Left lung (tissue), 10 donors: ENCODE measurements around the gene CHAF1A. TPM values are rescaled to one million over a fixed set of nuclear protein-coding genes. Genes with fewer than 3 reads are reported as not detected.

ENCODE experiments used
- ATAC-seq: fragments of 200-7000 bp; cut with Tn5 transposase; one replicate; pipeline ENCODE4 v1.9.1; 2020; ENCODE audit warnings: moderate library complexity
- DNase-seq, 4 donors: peaks; one replicate each; pipeline ENCODE4 v3.0.0-alpha.2; 2013 to 2020
- H3K27ac ChIP-seq, 2 donors: fragments of 200-600 bp; sonication (generic) in 1 of 2; one replicate each; pipeline versions ENCODE4 v1.5.0 to v1.8.0; 2020 to 2021
- H3K27me3 ChIP-seq, 2 donors: fragments of 200-600 bp; sonication (generic) in 1 of 2; one replicate each; pipeline versions ENCODE4 v1.5.0 to v1.8.0; 2020 to 2021
- H3K36me3 ChIP-seq, 2 donors: fragments of 200-600 bp; sonication (generic) in 1 of 2; one replicate each; pipeline versions ENCODE4 v1.5.0 to v1.8.0; 2020 to 2021
- H3K4me1 ChIP-seq, 2 donors: fragments of 200-600 bp; one replicate each; pipeline ENCODE4 v1.8.0; 2021
- H3K4me3 ChIP-seq, 2 donors: fragments of 200-600 bp; sonication (generic) in 1 of 2; one replicate each; pipeline versions ENCODE4 v1.5.0 to v1.8.0; 2020 to 2021; ENCODE audit warnings: mild to moderate bottlenecking in 1 of 2
- H3K9me3 ChIP-seq, 2 donors: fragments of 200-600 bp; sonication (generic) in 1 of 2; one replicate each; pipeline versions ENCODE4 v1.5.0 to v1.8.0; 2020 to 2021
- intact Hi-C, 2 donors: fragments of 100-400 bp; cut with DNase I; formaldehyde crosslinking; loops; one replicate each; pipeline versions ENCODE4 v1.11.2 to v1.14.2; 2022
- microRNA-seq, 2 donors: library from miRNA; unstranded; fragments of <30 nt; microRNA quantifications; one replicate each; pipeline ENCODE4, GENCODE V29; 2019
- polyA plus RNA-seq, 6 donors: library from polyadenylated mRNA; unstranded; fragments of 120-200 nt; gene quantifications; one replicate each; pipeline ENCODE4 v1.2.1, GENCODE V29; 2013; ENCODE audit not compliant: insufficient read length in 6 of 6
- total RNA-seq, 2 donors: library from RNA; stranded (reverse); fragmentation: NEBNext Ultra II Directional; extraction: Animal tissue kit (Norgen Biotek cat#: 25700); gene quantifications; one replicate each; pipeline ENCODE4 v1.2.1, GENCODE V29; 2021
- TF ChIP-seq, protein P1 (sequence below), 2 donors: fragments of 200-600 bp; sonication (generic) in 1 of 2; IDR thresholded peaks; one replicate each; pipeline versions ENCODE4 v1.5.0 to v1.8.0; 2021; ENCODE audit warnings: antibody characterized with exemption in 2 of 2
- donor health status: DM: no; HTN: yes; CAD: no.
- donor health status: DM: no; HTN: no; CAD: no.

CHAF1A gene
- total and polyA plus RNA-seq, 8 donors: 15.6 to 29.3 (median 24.3) TPM

DNA sequence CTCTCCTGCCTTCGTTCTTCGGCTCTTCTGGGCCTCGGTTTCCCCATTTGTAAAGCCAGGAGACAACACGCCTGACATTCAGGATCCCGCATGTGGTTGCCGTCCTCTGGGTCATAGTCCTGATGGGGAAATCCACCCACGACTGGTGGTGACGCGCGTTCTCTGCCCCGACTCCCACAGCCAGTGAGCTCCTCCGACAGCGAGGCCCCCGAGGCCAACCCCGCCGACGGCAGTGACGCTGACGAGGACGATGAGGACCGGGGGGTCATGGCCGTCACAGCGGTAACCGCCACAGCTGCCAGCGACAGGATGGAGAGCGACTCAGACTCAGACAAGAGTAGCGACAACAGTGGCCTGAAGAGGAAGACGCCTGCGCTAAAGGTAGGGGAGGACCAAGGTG, 86.1 kb downstream of the CHAF1A start:
- no peak overlapping the region for H3K4me3 ChIP-seq
- no peak for ATAC-seq

GRCh38 chr19:4491446-4491845, 89.0 kb downstream of the CHAF1A start:
- ATAC-seq: no peak
- Histone ChIP-seq H3K36me3 (peaks cover 0 to 85% of the 10 kb centered on the region in 2 donors), H3K27ac (no peak overlapping the region), H3K4me1 (no peaks in the 10 kb centered on the region), H3K4me3 (no peak overlapping the region), H3K27me3 (no peaks in the 10 kb centered on the region), H3K9me3 (no peaks in the 10 kb centered on the region)
- TF ChIP-seq, protein P1, sequence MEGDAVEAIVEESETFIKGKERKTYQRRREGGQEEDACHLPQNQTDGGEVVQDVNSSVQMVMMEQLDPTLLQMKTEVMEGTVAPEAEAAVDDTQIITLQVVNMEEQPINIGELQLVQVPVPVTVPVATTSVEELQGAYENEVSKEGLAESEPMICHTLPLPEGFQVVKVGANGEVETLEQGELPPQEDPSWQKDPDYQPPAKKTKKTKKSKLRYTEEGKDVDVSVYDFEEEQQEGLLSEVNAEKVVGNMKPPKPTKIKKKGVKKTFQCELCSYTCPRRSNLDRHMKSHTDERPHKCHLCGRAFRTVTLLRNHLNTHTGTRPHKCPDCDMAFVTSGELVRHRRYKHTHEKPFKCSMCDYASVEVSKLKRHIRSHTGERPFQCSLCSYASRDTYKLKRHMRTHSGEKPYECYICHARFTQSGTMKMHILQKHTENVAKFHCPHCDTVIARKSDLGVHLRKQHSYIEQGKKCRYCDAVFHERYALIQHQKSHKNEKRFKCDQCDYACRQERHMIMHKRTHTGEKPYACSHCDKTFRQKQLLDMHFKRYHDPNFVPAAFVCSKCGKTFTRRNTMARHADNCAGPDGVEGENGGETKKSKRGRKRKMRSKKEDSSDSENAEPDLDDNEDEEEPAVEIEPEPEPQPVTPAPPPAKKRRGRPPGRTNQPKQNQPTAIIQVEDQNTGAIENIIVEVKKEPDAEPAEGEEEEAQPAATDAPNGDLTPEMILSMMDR (IDR thresholded peaks at IDR 0.05): no peak
- no peak for DNase-seq
- intact Hi-C loops: no loop called here

More for the DNA sequence above, 86.1 kb downstream of the CHAF1A start:
- intact Hi-C loops: no loop called here
- no peaks in the 10 kb centered on the region for H3K27me3 ChIP-seq
- H3K27ac ChIP-seq: no peak overlapping the region
- H3K9me3 ChIP-seq: no peaks in the 10 kb centered on the region
- TF ChIP-seq, protein P1 (IDR thresholded peaks at IDR 0.05): no peak
- peaks cover 0 to 74% of the 10 kb centered on the region in 2 donors for H3K36me3 ChIP-seq
- H3K4me1 ChIP-seq: no peaks in the 10 kb centered on the region
- DNase-seq: no peak

GRCh38 chr19:4492337-4493103, 90.1 kb downstream of the CHAF1A start:
- ATAC-seq (no peak), DNase-seq (no peak)
- Histone ChIP-seq H3K27ac (no peak overlapping the region), H3K9me3 (no peaks in the 10 kb centered on the region), H3K4me1 (no peaks in the 10 kb centered on the region), H3K4me3 (no peak overlapping the region), H3K36me3 (peaks cover 0 to 85% of the 10 kb centered on the region in 2 donors), H3K27me3 (no peaks in the 10 kb centered on the region)
- intact Hi-C loops: no loop called here
- TF ChIP-seq, protein P1 (IDR thresholded peaks at IDR 0.05): no peak

Small RNA genes within 50 kb of the gene (microRNA-seq; reads per million reads assigned to microRNA genes)
- gene MIR4746: 0.41 to 1.0 reads per million in 2 donors

Other genes starting within 250 kb of the CHAF1A start
- not detected for gene CREB3L3, start 249.0 kb upstream of the CHAF1A start, total RNA-seq
- gene CREB3L3, start 249.0 kb upstream of the CHAF1A start, polyA plus RNA-seq: not detected
- 10 to 100 TPM; 20.8 to 21.9 TPM for gene SIRT6, start 220.1 kb upstream of the CHAF1A start, total RNA-seq
- gene SIRT6, start 220.1 kb upstream of the CHAF1A start, polyA plus RNA-seq: 10 to 100 TPM; 17.8 to 24.7 (median 19.0) TPM
- 1 to 10 TPM in 1 of 2 donors, under 1 TPM in 1; 0.58 to 2.1 TPM for gene ANKRD24, start 220.0 kb upstream of the CHAF1A start, total RNA-seq
- gene ANKRD24, start 220.0 kb upstream of the CHAF1A start, polyA plus RNA-seq: 1 to 10 TPM in 5 of 6 donors, under 1 TPM in 1; 0.86 to 2.3 (median 1.3) TPM
- gene EBI3, start 173.1 kb upstream of the CHAF1A start, total RNA-seq: 1 to 10 TPM; 1.5 to 6.0 TPM
- gene EBI3, start 173.1 kb upstream of the CHAF1A start, polyA plus RNA-seq: under 1 TPM; 0.39 to 0.73 (median 0.56) TPM
- 10 to 100 TPM; 13.2 to 16.9 TPM for gene YJU2, start 155.6 kb upstream of the CHAF1A start, total RNA-seq
- 10 to 100 TPM; 14.3 to 21.0 (median 18.8) TPM for gene YJU2, start 155.6 kb upstream of the CHAF1A start, polyA plus RNA-seq
- not detected for gene SHD, start 123.4 kb upstream of the CHAF1A start, total RNA-seq
- under 1 TPM in 5 of 6 donors, not detected in 1; 0.21 to 0.28 (median 0.21) TPM for gene SHD, start 123.4 kb upstream of the CHAF1A start, polyA plus RNA-seq
- under 1 TPM; 0.71 to 0.85 TPM for gene TMIGD2, start 100.3 kb upstream of the CHAF1A start, total RNA-seq
- under 1 TPM; 0.22 to 0.56 (median 0.34) TPM for gene TMIGD2, start 100.3 kb upstream of the CHAF1A start, polyA plus RNA-seq
- gene FSD1, start 98.0 kb upstream of the CHAF1A start, total RNA-seq: under 1 TPM in 1 of 2 donors, not detected in 1; 0.55 TPM
- 1 to 10 TPM; 1.0 to 1.9 (median 1.5) TPM for gene FSD1, start 98.0 kb upstream of the CHAF1A start, polyA plus RNA-seq
- 10 to 100 TPM; 14.1 to 28.1 TPM for gene STAP2, start 63.8 kb upstream of the CHAF1A start, total RNA-seq
- gene STAP2, start 63.8 kb upstream of the CHAF1A start, polyA plus RNA-seq: 10 to 100 TPM; 33.3 to 41.5 (median 36.9) TPM
- 10 to 100 TPM; 21.9 to 31.3 TPM for gene MPND, start 59.1 kb upstream of the CHAF1A start, total RNA-seq
- 10 to 100 TPM; 19.9 to 27.3 (median 25.8) TPM for gene MPND, start 59.1 kb upstream of the CHAF1A start, polyA plus RNA-seq
- 10 to 100 TPM; 64.6 to 71.8 TPM for gene SH3GL1, start 2.1 kb upstream of the CHAF1A start, total RNA-seq
- 100 to 1,000 TPM in 2 of 6 donors, 10 to 100 TPM in 4; 74.2 to 119 (median 91.5) TPM for gene SH3GL1, start 2.1 kb upstream of the CHAF1A start, polyA plus RNA-seq
- gene UBXN6, start 55.2 kb downstream of the CHAF1A start, total RNA-seq: 10 to 100 TPM; 86.0 to 89.5 TPM
- 100 to 1,000 TPM in 1 of 6 donors, 10 to 100 TPM in 5; 70.2 to 101 (median 84.9) TPM for gene UBXN6, start 55.2 kb downstream of the CHAF1A start, polyA plus RNA-seq
- 10 to 100 TPM; 30.9 to 36.6 TPM for gene HDGFL2, start 69.7 kb downstream of the CHAF1A start, total RNA-seq
- gene HDGFL2, start 69.7 kb downstream of the CHAF1A start, polyA plus RNA-seq: 10 to 100 TPM; 59.3 to 87.4 (median 75.3) TPM
- gene PLIN4, start 115.8 kb downstream of the CHAF1A start, total RNA-seq: 1 to 10 TPM; 1.2 to 4.0 TPM
- gene PLIN4, start 115.8 kb downstream of the CHAF1A start, polyA plus RNA-seq: 1 to 10 TPM in 5 of 6 donors, under 1 TPM in 1; 0.88 to 1.2 (median 1.1) TPM
- 10 to 100 TPM in 1 of 2 donors, 1 to 10 TPM in 1; 8.4 to 15.9 TPM for gene PLIN5, start 132.6 kb downstream of the CHAF1A start, total RNA-seq
- 1 to 10 TPM; 1.8 to 2.8 (median 2.2) TPM for gene PLIN5, start 132.6 kb downstream of the CHAF1A start, polyA plus RNA-seq
- gene LRG1, start 137.4 kb downstream of the CHAF1A start, total RNA-seq: 10 to 100 TPM; 11.2 to 17.9 TPM
- gene LRG1, start 137.4 kb downstream of the CHAF1A start, polyA plus RNA-seq: under 1 TPM; 0.58 to 0.97 (median 0.79) TPM
- 10 to 100 TPM in 1 of 2 donors, 1 to 10 TPM in 1; 4.8 to 24.7 TPM for gene SEMA6B, start 157.0 kb downstream of the CHAF1A start, total RNA-seq
- gene SEMA6B, start 157.0 kb downstream of the CHAF1A start, polyA plus RNA-seq: 1 to 10 TPM; 2.1 to 4.0 (median 2.9) TPM
- gene TNFAIP8L1, start 236.9 kb downstream of the CHAF1A start, total RNA-seq: 1 to 10 TPM; 5.9 to 8.6 TPM
- 10 to 100 TPM; 14.1 to 17.9 (median 16.9) TPM for gene TNFAIP8L1, start 236.9 kb downstream of the CHAF1A start, polyA plus RNA-seq